IPS DF 6.9 (cell line): Measurements from ENCODE around the gene ADGRD1.
"Not testable (repeated sequence)": the region's sequence is repeated elsewhere in the genome, so short reads cannot be mapped to it uniquely, and the experiment has no call there.

Source experiments
- DNase-seq: peaks from one replicate; pipeline ENCODE4 v3.0.0-alpha.2; 2013; ENCODE audit warnings: low read depth, low spot score
- H3K27ac ChIP-seq: one replicate; pipeline ENCODE4 v1.5.1; 2013; ENCODE audit warnings: low read length, control low read depth
- H3K27me3 ChIP-seq: 2 replicates; pipeline ENCODE4 v1.6.1; 2013; ENCODE audit warnings: mild to moderate bottlenecking, low read length; ENCODE audit not compliant: control insufficient read depth, insufficient read depth
- H3K36me3 ChIP-seq: 2 replicates; pipeline ENCODE4 v1.6.1; 2013; ENCODE audit warnings: low read length; ENCODE audit not compliant: control insufficient read depth, insufficient read depth
- H3K4me1 ChIP-seq: 2 replicates; pipeline ENCODE4 v1.6.1; 2013; ENCODE audit warnings: low read length; ENCODE audit not compliant: control insufficient read depth, insufficient read depth
- H3K4me3 ChIP-seq: 2 replicates; pipeline ENCODE4 v1.5.1; 2013; ENCODE audit warnings: mild to moderate bottlenecking, low read length
- H3K9me3 ChIP-seq: 2 replicates; pipeline ENCODE4 v1.6.1; 2013; ENCODE audit warnings: low read length, inconsistent platforms; ENCODE audit not compliant: control insufficient read depth, insufficient read depth
- WGBS: extraction: QIAGEN DNeasy Blood & Tissue Kit; methylation state at CpG from one replicate; pipeline ENCODE4 v1.1.7; 2013; ENCODE audit warnings: mixed read lengths, missing lambda C conversion rate; ENCODE audit not compliant: insufficient read length, insufficient coverage; 5-methylcytosine and 5-hydroxymethylcytosine counted together

Gene ADGRD1

DNA sequence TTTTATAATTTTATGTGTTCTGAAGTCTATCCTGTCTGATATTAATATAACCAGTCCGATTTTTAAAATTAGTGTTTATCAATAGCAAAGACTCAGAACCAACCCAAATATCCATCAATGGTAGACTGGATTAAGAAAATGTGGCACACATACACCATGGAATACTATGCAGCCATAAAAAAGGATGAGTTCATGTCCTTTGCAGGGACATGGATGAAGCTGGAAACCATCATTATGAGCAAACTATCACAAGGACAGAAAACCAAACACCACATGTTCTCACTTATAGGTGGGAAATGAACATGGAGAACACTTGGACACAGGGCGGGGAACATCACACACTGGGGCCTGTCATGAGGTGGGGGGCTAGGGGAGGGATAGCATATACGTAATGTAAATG is 16.2 kb upstream of the ADGRD1 start:
- WGBS = no CpG with 5 or more reads among the region's 3 CpGs
- not testable (repeated sequence) for H3K27ac ChIP-seq, H3K36me3 ChIP-seq, H3K27me3 ChIP-seq, H3K4me3 ChIP-seq, H3K9me3 ChIP-seq, DNase-seq, H3K4me1 ChIP-seq

DNA sequence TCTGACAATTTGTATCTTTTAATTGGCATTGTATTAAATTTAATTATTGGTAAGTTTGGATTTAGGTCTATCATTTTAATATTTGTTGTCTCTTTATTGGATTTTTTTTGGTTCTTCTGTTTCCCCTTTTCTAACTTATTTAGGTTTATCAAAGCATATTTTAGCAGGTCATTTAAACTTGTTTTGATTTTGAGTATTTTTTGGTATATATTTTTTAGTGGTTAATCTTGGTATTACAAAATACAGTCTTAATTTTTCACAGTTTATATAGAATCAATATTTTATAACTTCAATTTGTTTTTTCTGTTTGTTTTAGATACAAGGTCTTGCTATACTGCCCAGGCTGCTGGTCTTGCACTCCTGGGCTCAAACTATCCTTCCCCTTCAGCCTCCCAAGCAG is 15.5 kb upstream of the ADGRD1 start:
- Histone ChIP-seq H3K27ac (no peak overlapping the region), H3K9me3 (no peaks in the 10 kb centered on the region), H3K4me3 (no peak overlapping the region), H3K27me3 (no peaks in the 10 kb centered on the region), H3K36me3 (no peaks in the 10 kb centered on the region), H3K4me1 (no peaks in the 10 kb centered on the region)
- DNase-seq = no peak

DNA sequence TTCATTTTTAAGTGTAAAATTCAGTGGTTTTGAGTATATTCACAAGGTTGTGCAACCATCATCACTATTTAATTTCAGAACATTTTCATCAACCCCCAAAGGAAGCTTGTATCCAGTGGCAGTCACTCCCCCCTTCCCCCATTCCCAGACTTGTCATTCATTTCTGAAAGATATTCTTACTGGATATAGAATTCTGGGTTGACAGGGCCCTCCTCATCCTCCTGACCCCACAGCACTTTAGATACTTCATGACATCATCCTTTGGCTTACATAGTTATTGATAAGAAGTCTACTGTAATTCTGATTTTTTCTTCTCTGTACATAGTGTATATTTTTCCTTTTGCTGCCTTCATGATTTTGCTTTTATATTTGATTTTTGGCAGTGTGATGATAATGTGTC is 8.8 kb upstream of the ADGRD1 start:
- Histone ChIP-seq H3K27me3 (no peaks in the 10 kb centered on the region), H3K4me1 (0 out of 2 replicates have a peak, but pooled peaks cover 1% of the 10 kb centered on the region)
- DNase-seq = no peak

DNA sequence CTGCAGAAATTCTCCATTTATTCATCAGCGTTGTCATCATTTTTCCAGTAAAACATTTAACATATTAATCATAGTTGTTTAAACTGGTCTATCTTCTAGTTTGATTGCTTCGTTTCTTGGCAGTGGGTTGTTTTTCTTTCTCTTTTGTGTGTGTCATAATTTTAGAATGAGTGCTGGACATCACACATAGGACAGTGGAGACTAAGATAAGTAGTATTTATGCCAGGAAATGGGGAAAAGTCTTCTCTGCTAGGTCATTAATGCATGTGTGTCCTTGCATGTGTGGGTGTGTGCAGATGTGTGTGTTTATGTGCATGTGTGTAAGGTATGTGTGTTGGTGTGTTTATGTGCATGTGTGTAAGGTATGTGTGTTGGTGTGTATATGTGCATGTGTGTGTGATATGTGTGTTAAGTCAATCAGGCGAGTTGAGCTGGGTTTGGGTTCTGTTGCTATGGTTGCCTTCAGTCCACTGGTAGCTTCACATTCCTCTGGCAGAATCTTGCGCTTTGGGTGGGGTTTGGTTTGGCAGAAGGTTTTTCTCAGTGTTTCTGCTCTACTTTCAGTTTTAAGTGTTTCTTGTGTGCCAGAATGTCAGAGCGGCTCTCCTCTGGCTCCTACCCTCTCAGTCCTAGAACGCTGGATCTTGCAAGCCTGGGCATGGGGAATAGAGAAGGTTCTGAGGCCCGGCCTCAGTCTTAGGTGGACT is 7.8 kb upstream of the ADGRD1 start:
- H3K27me3 ChIP-seq = no peaks in the 10 kb centered on the region
- no CpG with 5 or more reads among the region's 7 CpGs for WGBS

More for the DNA sequence above, 8.8 kb upstream of the ADGRD1 start:
- no peak overlapping the region for H3K4me3 ChIP-seq
- no peak overlapping the region for H3K27ac ChIP-seq
- no peaks in the 10 kb centered on the region for H3K9me3 ChIP-seq
- no peaks in the 10 kb centered on the region for H3K36me3 ChIP-seq

DNA sequence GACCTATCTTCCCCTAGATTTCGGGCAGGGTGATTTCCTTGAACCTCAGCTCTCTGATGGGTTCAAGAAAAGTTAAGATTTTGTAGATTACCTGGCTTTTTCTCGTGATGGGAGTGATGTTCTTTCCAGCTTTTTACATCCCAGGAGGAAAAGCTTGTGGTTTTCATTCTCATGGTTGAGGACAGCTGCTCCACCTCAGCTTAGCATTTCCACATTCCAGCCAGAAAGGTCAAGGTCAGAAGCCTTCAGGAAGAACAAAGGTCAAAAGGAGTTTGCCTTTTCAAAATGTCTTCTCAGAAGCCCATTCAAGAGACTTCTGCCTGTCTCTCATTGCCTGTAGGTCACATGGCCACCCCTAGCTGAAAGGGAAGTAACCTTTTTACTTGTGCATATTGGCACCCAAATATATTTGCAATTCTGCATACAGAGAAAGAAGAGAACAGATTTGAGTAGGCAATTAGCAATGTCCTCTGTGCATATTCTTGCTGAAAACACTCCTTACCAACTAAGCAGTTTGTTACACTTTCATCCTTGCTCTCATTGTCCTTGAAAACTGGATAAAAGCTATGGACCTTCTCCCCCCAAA is 6.6 kb upstream of the ADGRD1 start:
- H3K4me3 ChIP-seq = no peak overlapping the region
- no peak for DNase-seq
- no peaks in the 10 kb centered on the region for H3K36me3 ChIP-seq
- H3K4me1 ChIP-seq = 0 out of 2 replicates have a peak, but pooled peaks cover 3% of the 10 kb centered on the region
- H3K27ac ChIP-seq = no peak overlapping the region
- no peaks in the 10 kb centered on the region for H3K27me3 ChIP-seq
- H3K9me3 ChIP-seq = no peaks in the 10 kb centered on the region
- no CpG with 5 or more reads among the region's 2 CpGs for whole genome bisulfite sequencing

More for the DNA sequence above, 7.8 kb upstream of the ADGRD1 start:
- no peaks in the 10 kb centered on the region for H3K36me3 ChIP-seq
- H3K4me3 ChIP-seq = no peak overlapping the region
- no peak overlapping the region for H3K27ac ChIP-seq
- H3K4me1 ChIP-seq = 0 out of 2 replicates have a peak, but pooled peaks cover 1% of the 10 kb centered on the region
- no peaks in the 10 kb centered on the region for H3K9me3 ChIP-seq
- no peak for DNase-seq

DNA sequence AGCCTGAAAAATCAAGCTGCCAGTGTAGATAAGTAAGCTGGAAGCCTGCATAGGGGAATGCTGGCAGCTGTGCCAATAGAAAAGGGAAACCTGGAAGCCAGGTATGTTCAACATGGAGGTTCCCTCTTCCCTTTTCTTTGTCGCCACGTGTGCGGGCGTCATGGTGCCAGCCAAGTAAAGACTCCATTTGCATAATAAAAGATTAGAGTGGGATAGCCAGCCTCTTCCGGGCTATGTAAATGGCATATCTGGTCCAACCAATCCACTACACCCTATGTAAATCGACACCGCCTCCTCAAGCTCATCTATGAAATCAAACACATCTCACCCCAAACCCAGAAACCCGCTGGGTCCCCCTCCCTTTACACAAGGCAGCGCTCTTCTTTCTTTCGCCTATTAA is 5.6 kb upstream of the ADGRD1 start:
- no CpG with 5 or more reads among the region's 10 CpGs for WGBS

DNA sequence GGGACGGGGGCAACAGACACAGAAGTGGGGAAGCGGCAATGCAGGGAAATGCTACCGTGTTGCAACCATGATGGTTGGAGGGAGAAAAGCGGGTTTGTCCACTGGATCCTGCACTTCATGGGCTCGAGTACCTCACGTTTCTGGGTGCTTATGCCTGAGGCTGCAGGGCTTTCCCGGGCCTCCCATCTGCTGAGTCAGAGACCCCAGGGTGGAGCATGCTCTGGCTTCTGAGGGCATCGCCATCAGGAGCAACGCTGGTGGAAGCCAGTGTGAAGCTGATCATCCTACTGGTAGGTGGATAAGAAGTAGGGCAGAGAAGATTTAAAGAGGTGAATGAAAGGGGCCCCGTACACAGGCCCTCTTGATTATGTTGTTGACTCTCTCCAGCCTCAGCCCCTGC is 5.0 kb upstream of the ADGRD1 start:
- DNase-seq = no peak
- H3K27me3 ChIP-seq = no peaks in the 10 kb centered on the region
- no peaks in the 10 kb centered on the region for H3K9me3 ChIP-seq
- no peak overlapping the region for H3K27ac ChIP-seq
- H3K4me3 ChIP-seq = no peak overlapping the region
- H3K4me1 ChIP-seq = 0 out of 2 replicates have a peak, but pooled peaks cover 3% of the 10 kb centered on the region
- no peaks in the 10 kb centered on the region for H3K36me3 ChIP-seq
- no CpG with 5 or more reads among the region's 10 CpGs for WGBS

More for the DNA sequence above, 5.6 kb upstream of the ADGRD1 start:
- 0 out of 2 replicates have a peak, but pooled peaks cover 3% of the 10 kb centered on the region for H3K4me1 ChIP-seq
- DNase-seq = peak; percentile 27
- no peaks in the 10 kb centered on the region for H3K9me3 ChIP-seq
- H3K36me3 ChIP-seq = no peaks in the 10 kb centered on the region
- H3K27me3 ChIP-seq = no peaks in the 10 kb centered on the region
- no peak overlapping the region for H3K27ac ChIP-seq
- no peak overlapping the region for H3K4me3 ChIP-seq

DNA sequence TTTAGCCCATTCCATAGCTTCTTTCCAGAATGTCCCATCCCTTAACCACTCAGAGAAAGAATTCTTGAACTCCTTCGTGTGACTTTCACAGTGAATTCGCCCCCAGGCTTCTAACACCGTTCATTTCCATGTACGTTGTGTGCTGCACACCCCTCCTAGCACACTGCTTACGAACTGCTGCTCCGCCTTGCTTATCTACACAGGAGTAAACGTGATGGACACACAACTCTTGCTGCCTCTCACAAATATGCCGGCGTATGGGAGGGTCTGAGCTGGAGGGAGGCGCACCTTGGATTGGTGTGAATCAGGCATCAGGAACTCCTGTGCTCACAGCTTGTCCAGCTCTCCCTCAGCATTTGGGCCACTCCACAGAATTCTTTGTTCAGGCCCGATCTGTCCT is 3.9 kb upstream of the ADGRD1 start:
- no CpG with 5 or more reads among the region's 11 CpGs for WGBS
- Histone ChIP-seq H3K9me3 (no peaks in the 10 kb centered on the region), H3K27me3 (no peaks in the 10 kb centered on the region)

DNA sequence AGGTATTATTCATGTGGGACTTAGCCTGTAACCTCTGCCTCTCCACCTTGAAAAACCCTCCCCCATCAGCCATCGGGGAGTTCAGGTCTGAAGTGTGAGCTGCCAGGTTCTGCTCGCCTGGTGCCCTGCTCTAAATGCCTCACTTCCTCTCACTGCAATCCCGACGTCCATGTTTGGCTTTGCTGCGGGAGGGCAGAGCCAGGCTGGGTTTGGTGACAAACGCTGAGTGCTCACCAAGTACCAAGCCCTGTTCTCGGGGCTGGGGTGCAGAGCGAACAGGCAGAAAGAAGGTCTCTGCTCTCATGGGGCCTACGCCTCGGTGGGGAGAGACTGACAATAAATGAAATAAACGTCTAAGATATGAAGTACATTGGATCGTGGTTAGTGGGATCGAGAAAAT is 2.1 kb upstream of the ADGRD1 start:
- H3K4me3 ChIP-seq = no peak overlapping the region
- no peak for DNase-seq
- no peaks in the 10 kb centered on the region for H3K27me3 ChIP-seq
- H3K4me1 ChIP-seq = peaks cover 5% of the 10 kb centered on the region; the same call in 1 of the 2 replicates
- H3K36me3 ChIP-seq = no peaks in the 10 kb centered on the region
- WGBS = no CpG with 5 or more reads among the region's 13 CpGs
- H3K9me3 ChIP-seq = no peaks in the 10 kb centered on the region
- no peak overlapping the region for H3K27ac ChIP-seq

More for the DNA sequence above, 3.9 kb upstream of the ADGRD1 start:
- Histone ChIP-seq H3K4me1 (peaks cover 5% of the 10 kb centered on the region; the same call in 1 of the 2 replicates), H3K36me3 (no peaks in the 10 kb centered on the region), H3K27ac (no peak overlapping the region), H3K4me3 (no peak overlapping the region)
- no peak for DNase-seq

DNA sequence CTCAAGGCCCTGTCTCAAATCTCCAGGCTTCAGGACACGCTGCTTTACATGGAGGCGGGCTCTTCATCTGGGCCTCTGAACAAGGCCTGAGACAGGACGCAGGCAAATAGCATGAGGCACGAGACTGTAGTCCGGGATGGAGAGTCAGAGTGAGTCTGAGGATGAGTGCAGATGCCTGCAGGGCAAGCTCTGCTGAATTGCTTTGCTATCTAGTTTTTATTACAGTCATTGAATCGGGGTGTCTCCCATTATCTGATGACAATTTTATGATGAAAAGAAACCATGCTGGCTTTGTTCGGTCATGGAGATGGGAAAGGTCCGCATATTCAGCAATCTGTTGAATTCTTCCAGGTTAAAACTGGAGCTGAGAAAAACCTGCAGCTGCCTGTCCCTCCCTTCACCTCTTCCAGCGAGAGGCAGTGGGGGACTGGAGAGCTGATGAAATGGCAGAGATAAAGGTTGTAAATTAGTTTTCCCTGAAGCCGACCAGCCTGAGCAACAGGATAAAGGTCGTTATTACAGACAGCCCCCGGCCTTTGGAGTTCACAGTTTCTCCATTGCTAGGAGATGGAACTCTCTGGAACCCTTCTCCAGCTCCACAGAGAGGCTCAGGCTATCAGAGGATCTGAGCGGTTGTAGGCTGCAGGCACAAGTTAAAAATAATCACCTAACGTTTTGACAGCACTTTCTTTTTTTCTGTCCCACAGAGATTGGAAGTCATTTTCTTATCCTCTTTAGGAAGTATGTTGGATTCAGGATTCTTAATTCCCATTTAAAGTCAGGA is 1.3 kb upstream of the ADGRD1 start:
- no CpG with 5 or more reads among the region's 14 CpGs for WGBS
- H3K36me3 ChIP-seq = no peaks in the 10 kb centered on the region
- no peaks in the 10 kb centered on the region for H3K9me3 ChIP-seq
- no peaks in the 10 kb centered on the region for H3K27me3 ChIP-seq
- no peak for DNase-seq
- H3K4me1 ChIP-seq = peaks cover 3% of the 10 kb centered on the region; the same call in 1 of the 2 replicates
- no peak overlapping the region for H3K27ac ChIP-seq
- H3K4me3 ChIP-seq = no peak overlapping the region
